T-helper 17 cell (primary cell): ENCODE data around the gene CSNK1D. TPM values are rescaled to one million over a fixed set of nuclear protein-coding genes. Genes with fewer than 3 reads are reported as not detected.
"Not testable (repeated sequence)": the region's sequence is repeated elsewhere in the genome, so short reads cannot be mapped to it uniquely, and the experiment has no call there.

ENCODE experiments used
- ATAC-seq: fragments of 150-1000 bp; cut with Tn5 transposase; 2 replicates; pipeline ENCODE4 v1.10.0; 2021; ENCODE audit warnings: mild to moderate bottlenecking, moderate library complexity
- DNase-seq, 3 donors: peaks; one replicate each; pipeline versions ENCODE4 v3.0.0 to v3.0.0-alpha.2; 2020 to 2021
- H3K9me3 ChIP-seq: one replicate; pipeline ENCODE4 v1.7.0; 2013; ENCODE audit warnings: low read length, mild to moderate bottlenecking; ENCODE audit not compliant: control insufficient read depth, poor library complexity, severe bottlenecking
- H3K27ac Mint-ChIP-seq: one replicate; pipeline ENCODE4 v1.8.0; 2022; ENCODE audit warnings: mild to moderate bottlenecking, moderate library complexity, mixed read lengths
- H3K27me3 Mint-ChIP-seq: one replicate; pipeline ENCODE4 v1.8.0; 2022; ENCODE audit warnings: mixed read lengths
- H3K36me3 Mint-ChIP-seq: one replicate; pipeline ENCODE4 v1.8.0; 2022; ENCODE audit warnings: low read depth, mixed read lengths
- H3K4me1 Mint-ChIP-seq: one replicate; pipeline ENCODE4 v1.8.0; 2022; ENCODE audit warnings: mild to moderate bottlenecking, mixed read lengths
- H3K4me3 Mint-ChIP-seq: one replicate; pipeline ENCODE4 v1.8.0; 2022; ENCODE audit warnings: mild to moderate bottlenecking, moderate library complexity, mixed read lengths
- total RNA-seq, 4 donors: library from RNA in 2 of 4; stranded (reverse) in 2 of 4; gene quantifications; one replicate each; pipeline ENCODE4 v1.2.3 and lab custom pipeline; 2022 to 2026

Gene CSNK1D
- total RNA-seq, 2 donors from 2014 or later = 218 to 273 TPM

DNA sequence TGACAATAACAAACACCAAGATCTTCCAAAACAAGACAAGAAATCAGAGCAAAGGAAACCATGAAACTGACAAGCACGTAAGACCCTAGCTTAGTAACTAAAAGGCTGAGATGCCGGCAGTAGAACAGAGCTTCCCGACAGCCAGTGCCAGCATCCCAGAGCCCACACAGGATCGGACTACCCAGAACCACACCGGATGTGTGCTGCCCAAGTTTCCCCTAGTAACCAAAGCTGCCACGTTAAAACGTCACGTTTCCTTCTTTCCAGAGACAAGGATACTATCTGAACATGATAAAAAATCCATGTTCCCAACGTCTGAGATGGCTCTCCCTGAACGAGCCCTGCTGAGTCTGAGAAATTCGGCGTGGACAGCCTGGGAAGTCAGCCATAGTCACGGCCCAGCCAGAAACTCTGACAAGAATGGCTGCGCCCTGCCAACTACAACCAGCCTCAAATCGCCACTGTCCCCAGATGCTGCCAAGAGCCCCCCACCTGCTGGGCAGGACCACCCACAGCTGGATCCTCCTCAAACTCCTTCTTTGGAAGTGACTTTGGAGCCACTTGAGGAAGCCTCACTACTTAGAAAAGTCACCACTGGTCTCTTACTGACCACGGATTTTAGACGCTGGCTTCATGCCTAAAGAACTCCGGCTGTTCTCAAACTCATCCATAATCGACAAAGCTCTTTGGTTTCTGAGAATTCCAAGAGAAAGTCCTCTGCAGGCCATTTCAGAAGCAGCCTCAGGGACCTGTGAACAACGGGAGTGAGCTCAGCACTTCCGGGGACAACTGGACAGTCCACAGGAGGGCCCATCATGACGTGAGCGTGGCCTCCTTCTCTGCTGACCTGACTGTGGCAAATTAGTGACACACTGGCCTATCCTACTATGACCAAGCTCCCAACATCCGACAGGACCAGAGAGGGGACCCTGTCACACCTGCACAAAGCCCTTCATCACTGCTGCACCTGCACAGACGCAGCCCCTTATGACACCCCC is 77.5 kb downstream of the CSNK1D start:
- H3K4me3 Mint-ChIP-seq = peak overlapping the region; percentile 69

DNA sequence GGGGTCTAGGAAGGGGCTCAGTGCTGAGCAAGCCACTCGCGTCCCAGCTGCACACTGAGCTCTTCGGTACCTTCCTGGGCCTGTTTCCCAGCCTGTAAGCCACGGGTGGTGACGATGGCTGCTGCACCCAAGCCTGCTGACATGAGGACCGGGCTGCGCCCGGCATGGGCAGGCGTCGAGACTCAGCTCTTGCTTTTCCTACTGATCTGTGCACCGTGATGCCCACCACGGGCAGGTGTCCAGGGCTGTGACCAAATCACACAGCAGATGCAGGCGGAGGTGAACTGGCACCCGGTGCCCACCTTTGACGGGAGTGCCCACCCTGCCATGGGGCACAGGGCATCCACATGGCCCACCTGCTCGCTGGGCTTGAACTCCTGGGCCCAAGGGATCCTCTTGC is 78.7 kb downstream of the CSNK1D start:
- no peaks in the 10 kb centered on the region for H3K9me3 ChIP-seq
- no peak overlapping the region for H3K27ac Mint-ChIP-seq
- DNase-seq (no peak), ATAC-seq (no peak)
- H3K4me1 Mint-ChIP-seq = peaks cover 17% of the 10 kb centered on the region
- peaks cover 12% of the 10 kb centered on the region for H3K36me3 Mint-ChIP-seq
- no peaks in the 10 kb centered on the region for H3K27me3 Mint-ChIP-seq
- H3K4me3 Mint-ChIP-seq = no peak overlapping the region

More for the DNA sequence above, 77.5 kb downstream of the CSNK1D start:
- Mint-ChIP-seq H3K36me3 (peaks cover 12% of the 10 kb centered on the region), H3K27me3 (no peaks in the 10 kb centered on the region), H3K4me1 (peaks cover 24% of the 10 kb centered on the region), H3K27ac (no peak overlapping the region)
- ATAC-seq = no peak
- H3K9me3 ChIP-seq = no peaks in the 10 kb centered on the region
- DNase-seq = no peak

DNA sequence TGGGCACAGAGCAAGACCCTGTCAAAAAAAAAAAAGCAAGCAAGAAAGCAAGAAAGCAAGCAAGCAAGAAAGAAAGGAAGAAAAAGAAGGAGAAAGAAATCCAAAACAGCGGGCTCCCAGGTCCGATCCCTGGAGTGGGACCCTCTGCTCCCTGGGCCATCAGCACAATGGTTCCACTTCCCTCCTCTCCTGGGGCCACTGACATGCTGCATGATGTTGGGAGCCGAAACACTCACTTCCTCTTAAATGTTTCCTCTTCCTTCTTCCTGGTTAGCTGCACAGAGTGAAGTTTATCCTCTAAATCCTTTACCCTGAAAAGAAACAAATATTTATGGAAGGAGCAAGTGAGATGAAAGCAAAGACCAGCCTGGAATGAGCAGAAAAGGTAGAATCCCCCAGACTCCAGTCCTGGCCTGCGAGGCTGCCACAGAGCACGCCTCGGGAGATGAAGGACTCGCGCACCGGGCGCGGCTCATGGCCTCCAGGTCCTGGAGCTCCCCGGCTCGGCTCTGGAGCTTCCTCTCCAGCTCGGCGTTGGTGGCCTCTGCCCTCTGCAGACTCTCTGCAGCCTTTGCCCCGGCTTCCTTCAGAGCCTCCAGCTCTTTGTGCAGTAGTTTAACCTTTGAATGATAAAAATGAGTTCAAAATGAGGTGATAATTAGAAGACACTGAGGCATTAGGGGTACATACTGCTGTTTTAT is 79.8 kb downstream of the CSNK1D start:
- no peak overlapping the region for H3K27ac Mint-ChIP-seq
- no peaks in the 10 kb centered on the region for H3K27me3 Mint-ChIP-seq
- H3K9me3 ChIP-seq = no peaks in the 10 kb centered on the region
- DNase-seq (no peak), ATAC-seq (no peak)
- H3K4me1 Mint-ChIP-seq = peaks cover 17% of the 10 kb centered on the region
- H3K36me3 Mint-ChIP-seq = peaks cover 12% of the 10 kb centered on the region
- H3K4me3 Mint-ChIP-seq = no peak overlapping the region

DNA sequence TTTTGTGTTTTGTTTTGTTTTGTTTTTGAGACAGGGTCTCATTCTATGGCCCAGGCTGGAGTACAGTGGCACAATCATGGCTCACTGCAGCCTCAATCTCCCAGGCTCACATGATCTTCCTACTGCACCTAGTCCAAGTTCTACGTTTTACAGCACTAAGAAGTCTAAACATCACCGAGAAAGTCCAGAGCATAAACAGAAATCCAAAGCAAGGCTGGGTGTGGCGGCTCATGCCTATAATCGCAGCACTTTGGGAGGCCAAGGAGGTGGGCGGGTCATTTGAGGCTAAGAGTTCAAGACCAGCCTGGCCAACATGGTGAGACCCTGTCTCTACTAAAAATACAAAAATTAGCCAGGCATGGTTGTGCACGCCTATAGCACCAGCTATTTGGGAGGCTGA is 80.5 kb downstream of the CSNK1D start:
- peaks cover 12% of the 10 kb centered on the region for H3K36me3 Mint-ChIP-seq

More for the DNA sequence above, 80.5 kb downstream of the CSNK1D start:
- not testable (repeated sequence) for H3K27me3 Mint-ChIP-seq, H3K4me3 Mint-ChIP-seq, ATAC-seq, DNase-seq, H3K9me3 ChIP-seq, H3K27ac Mint-ChIP-seq
- H3K4me1 Mint-ChIP-seq = peaks cover 12% of the 10 kb centered on the region

Other genes with a start within 250 kb of the CSNK1D start
- 1 to 10 TPM; 2.6 to 3.1 TPM for gene RAC3, start 242.0 kb downstream of the CSNK1D start, total RNA-seq
- gene DCXR, start 236.0 kb downstream of the CSNK1D start, total RNA-seq = 10 to 100 TPM; 55.6 to 77.5 TPM
- gene RFNG, start 221.9 kb downstream of the CSNK1D start, total RNA-seq = 10 to 100 TPM; 26.5 to 28.3 TPM
- gene GPS1, start 221.8 kb downstream of the CSNK1D start, total RNA-seq = 10 to 100 TPM; 63.2 to 66.1 TPM
- 100 to 1,000 TPM; 130 to 131 TPM for gene DUS1L, start 207.9 kb downstream of the CSNK1D start, total RNA-seq
- 100 to 1,000 TPM in 1 of 2 donors, 10 to 100 TPM in 1; 87.3 to 126 TPM for gene FASN, start 175.5 kb downstream of the CSNK1D start, total RNA-seq
- 10 to 100 TPM; 79.1 to 89.0 TPM for gene CCDC57, start 60.9 kb downstream of the CSNK1D start, total RNA-seq
- gene SLC16A3, start 44.7 kb downstream of the CSNK1D start, total RNA-seq = 10 to 100 TPM; 47.2 to 56.2 TPM
- gene CD7, start 43.9 kb upstream of the CSNK1D start, total RNA-seq = 100 to 1,000 TPM; 119 to 122 TPM
- gene SECTM1, start 60.1 kb upstream of the CSNK1D start, total RNA-seq = 1 to 10 TPM; 4.4 to 6.0 TPM
- gene TEX19, start 85.5 kb upstream of the CSNK1D start, total RNA-seq = not detected
- gene UTS2R, start 98.1 kb upstream of the CSNK1D start, total RNA-seq = not detected
- gene HEXD, start 144.6 kb upstream of the CSNK1D start, total RNA-seq = 10 to 100 TPM; 32.2 to 33.4 TPM
- 10 to 100 TPM; 15.8 to 16.5 TPM for gene OGFOD3, start 144.9 kb upstream of the CSNK1D start, total RNA-seq
- 100 to 1,000 TPM; 110 to 121 TPM for gene CYBC1, start 177.1 kb upstream of the CSNK1D start, total RNA-seq
- 10 to 100 TPM; 86.2 to 94.4 TPM for gene NARF, start 185.0 kb upstream of the CSNK1D start, total RNA-seq
- 10 to 100 TPM; 41.5 to 42.7 TPM for gene FOXK2, start 246.0 kb upstream of the CSNK1D start, total RNA-seq